ENCODE results near the gene TFB1M. TPM values are rescaled to one million over a fixed set of nuclear protein-coding genes. Genes with fewer than 3 reads are reported as not detected.

Gene TFB1M
- polyA plus RNA-seq, 2 of the 4 experiments (the other 2 are of a cell fraction), result 9.8 to 19.5 TPM

GRCh38 chr6:155244434-155244833 is 69.8 kb downstream of the TFB1M start:
- ATAC-seq (no peak), DNase-seq (ENCODE audit: low read depth in 1 of 2, low spot score in 1 of 2) (no peak), FAIRE-seq (no peak)
- Histone ChIP-seq H3K4me1 (peaks cover 15% of the 10 kb centered on the region), H3K27ac (no peak overlapping the region), H3K4me2 (no peak overlapping the region), H3K9me3 (no peaks in the 10 kb centered on the region), H3K4me3 (no peak overlapping the region)
- ChIA-PET POLR2A (no interaction called here), CTCF (interaction anchor here (1.2 to 1.4 kb wide), 3 partner anchors 14 to 316 kb away, joined by 3 to 5 read pairs (median 3); no protein-coding TSS in a partner anchor)
- WGBS (ENCODE audit: missing lambda C conversion rate), result 94% methylated on average over 4 of the region's 4 CpGs
- TF ChIP-seq JUN (IDR thresholded peaks at IDR 0.05), result no peak
- no peak for TF ChIP-seq CBX8 (IDR thresholded peaks at IDR 0.05)
- TF ChIP-seq FOSB (CRISPR knock-in tag; IDR thresholded peaks at IDR 0.05), result no peak
- TF ChIP-seq ZFP36 (IDR thresholded peaks at IDR 0.05; ENCODE audit: borderline replicate concordance, partially characterized antibody), result no peak
- TF ChIP-seq SREBF2 (IDR thresholded peaks at IDR 0.05), result no peak
- TF ChIP-seq ATOH8 (CRISPR knock-in tag; IDR thresholded peaks at IDR 0.05; ENCODE audit: low read depth), result no peak
- TF ChIP-seq HDAC2 (IDR thresholded peaks at IDR 0.05), result no peak
- TF ChIP-seq RAD21 (conservative IDR thresholded peaks at IDR 0.05 in 1 of 2, IDR thresholded peaks at IDR 0.05 in 1 of 2), result no peak
- no peak for TF ChIP-seq RNF2 (IDR thresholded peaks at IDR 0.05; ENCODE audit: borderline replicate concordance, low read depth)
- TF ChIP-seq NFE2L2 (conservative IDR thresholded peaks at IDR 0.05; ENCODE audit: low read length), result no peak
- no peak for TF ChIP-seq BCL3 (IDR thresholded peaks at IDR 0.05)
- no peak for TF ChIP-seq NPAS2 (CRISPR knock-in tag; IDR thresholded peaks at IDR 0.05; ENCODE audit: borderline replicate concordance)
- no peak for TF ChIP-seq CTCF (IDR thresholded peaks at IDR 0.05)
- no peak for TF ChIP-seq JUNB (IDR thresholded peaks at IDR 0.05)
- no peak for TF ChIP-seq REST (IDR thresholded peaks at IDR 0.05)
- TF ChIP-seq MAFK (IDR thresholded peaks at IDR 0.05; ENCODE audit: partially characterized antibody), result no peak
- no peak for TF ChIP-seq BHLHE40 (IDR thresholded peaks at IDR 0.05; ENCODE audit: low read depth, low read length)
- TF ChIP-seq E2F6 (IDR thresholded peaks at IDR 0.05; ENCODE audit: borderline replicate concordance, low read depth), result no peak

- no peak for ATAC-seq
- peaks cover 1% of the 10 kb centered on the region; the same call in 1 of the 3 replicates for H3K4me1 ChIP-seq
- H3K4me3 ChIP-seq, result no peak overlapping the region
- ChIA-PET POLR2A (no interaction called here), CTCF (interaction anchor here (1.2 kb wide), 1 partner anchor 28 kb away, joined by 3 read pairs; no protein-coding TSS in a partner anchor)
- H3K27ac ChIP-seq, result no peak overlapping the region
- H3K4me2 ChIP-seq, result no peak overlapping the region
- 91% methylated on average over 8 of the region's 8 CpGs for WGBS (ENCODE audit: missing lambda C conversion rate)
- no peak for DNase-seq (ENCODE audit: low read depth in 1 of 2, low spot score in 1 of 2)
- TF ChIP-seq ZFP36 (IDR thresholded peaks at IDR 0.05; ENCODE audit: borderline replicate concordance, partially characterized antibody), result no peak
- TF ChIP-seq CTCF (IDR thresholded peaks at IDR 0.05), result no peak
- no peak for TF ChIP-seq POLR2A (IDR thresholded peaks at IDR 0.05; ENCODE audit: low read length)
- TF ChIP-seq MAFK (IDR thresholded peaks at IDR 0.05; ENCODE audit: partially characterized antibody), result no peak
- TF ChIP-seq EP300 (IDR thresholded peaks at IDR 0.05), result no peak
- TF ChIP-seq ZSCAN20 (CRISPR knock-in tag; IDR thresholded peaks at IDR 0.05), result no peak
- peaks cover 4% of the 10 kb centered on the region; the same call in 2 of the 3 replicates for H3K9me3 ChIP-seq
- no peak for FAIRE-seq
These were observed 72.3 kb downstream of the TFB1M start for GRCh38 chr6:155241966-155242365.

All from A549 (cell line).